H1 (cell line): Measurements from ENCODE around the gene RASL10B. TPM values are rescaled to one million over a fixed set of nuclear protein-coding genes. Genes with fewer than 3 reads are reported as not detected.
A peak's percentile ranks its signal among the peaks of the same experiment; 100 is the strongest.

Source experiments
- CHD1 ChIP-seq: IDR thresholded peaks from 2 replicates; pipeline ENCODE4 v1.6.1; 2012; ENCODE audit warnings: low read depth, low read length, improper control_type of control experiment
- EGR1 ChIP-seq: IDR thresholded peaks from 2 replicates; pipeline ENCODE4 v1.6.1; 2011; ENCODE audit warnings: low read depth, low read length, borderline replicate concordance
- EP300 ChIP-seq, 2 experiments: IDR thresholded peaks; 1 replicate in 1 of 2; 2 replicates in 1 of 2; pipeline ENCODE4 v1.6.1; 2011 to 2012; ENCODE audit warnings: low read depth in 2 of 2, low read length in 2 of 2, mild to moderate bottlenecking in 2 of 2, borderline replicate concordance in 1 of 2, inconsistent platforms in 1 of 2, moderate library complexity in 1 of 2
- EZH2 ChIP-seq: fragments of 200-600 bp; sonication (generic); IDR thresholded peaks from 2 replicates; pipeline ENCODE4 v1.7.1; 2012; ENCODE audit warnings: low read depth, mild to moderate bottlenecking, moderate library complexity, low read length, inconsistent platforms; ENCODE audit not compliant: severe bottlenecking
- RBBP5 ChIP-seq: IDR thresholded peaks from 2 replicates; pipeline ENCODE4 v1.7.1; 2012; ENCODE audit warnings: low read depth, mild to moderate bottlenecking, inconsistent platforms, low read length, moderate library complexity, borderline replicate concordance
- SAP30 ChIP-seq: fragments of 300-600 bp; sonication (generic); IDR thresholded peaks from 2 replicates; pipeline ENCODE4 v1.7.1; 2012; ENCODE audit warnings: low read length, moderate library complexity, mild to moderate bottlenecking, inconsistent platforms; ENCODE audit not compliant: insufficient read depth, insufficient replicate concordance
- SP2 ChIP-seq: IDR thresholded peaks from 2 replicates; pipeline ENCODE4 v1.6.1; 2012; ENCODE audit warnings: mild to moderate bottlenecking, low read length, inconsistent platforms
- TBP ChIP-seq: IDR thresholded peaks from 2 replicates; pipeline ENCODE4 v1.6.1; 2011; ENCODE audit warnings: low read depth, low read length, improper control_type of control experiment
- polyA plus RNA-seq, 7 experiments: library from polyadenylated mRNA; depleted of rRNA in 3 of 7; stranded (reverse) in 5 of 7; unstranded in 2 of 7; fragments of >200 nt in 5 of 7; fragments of 200-250 nt in 2 of 7; gene quantifications; 1 replicate in 5 of 7; 2 replicates in 1 of 7; 4 replicates in 1 of 7; pipeline versions ENCODE4 v1.2.1 to v1.2.3, GENCODE V29; 2011 to 2013; ENCODE audit warnings: missing spikeins in 2 of 7, mixed read lengths in 2 of 7
- total RNA-seq: library from RNA; stranded (reverse); fragmentation: NEBNext Ultra II Directional; extraction: Animal tissue kit (Norgen Biotek cat#: 25700); gene quantifications from 2 replicates; pipeline ENCODE4 v1.2.1, GENCODE V29; 2021
- TF ChIP-seq, protein P1 (sequence below): IDR thresholded peaks from 2 replicates; pipeline ENCODE4 v1.6.1; 2011; ENCODE audit warnings: low read length, improper control_type of control experiment
- TF ChIP-seq, protein P2 (sequence below): IDR thresholded peaks from 2 replicates; pipeline ENCODE4 v1.6.1; 2012; ENCODE audit warnings: low read length, inconsistent platforms

Gene RASL10B
- total and polyA plus RNA-seq, 2 of the 8 experiments (the other 6 are each of a cell fraction or from before 2014, with no cell fraction given): 17.5 to 22.8 TPM

DNA sequence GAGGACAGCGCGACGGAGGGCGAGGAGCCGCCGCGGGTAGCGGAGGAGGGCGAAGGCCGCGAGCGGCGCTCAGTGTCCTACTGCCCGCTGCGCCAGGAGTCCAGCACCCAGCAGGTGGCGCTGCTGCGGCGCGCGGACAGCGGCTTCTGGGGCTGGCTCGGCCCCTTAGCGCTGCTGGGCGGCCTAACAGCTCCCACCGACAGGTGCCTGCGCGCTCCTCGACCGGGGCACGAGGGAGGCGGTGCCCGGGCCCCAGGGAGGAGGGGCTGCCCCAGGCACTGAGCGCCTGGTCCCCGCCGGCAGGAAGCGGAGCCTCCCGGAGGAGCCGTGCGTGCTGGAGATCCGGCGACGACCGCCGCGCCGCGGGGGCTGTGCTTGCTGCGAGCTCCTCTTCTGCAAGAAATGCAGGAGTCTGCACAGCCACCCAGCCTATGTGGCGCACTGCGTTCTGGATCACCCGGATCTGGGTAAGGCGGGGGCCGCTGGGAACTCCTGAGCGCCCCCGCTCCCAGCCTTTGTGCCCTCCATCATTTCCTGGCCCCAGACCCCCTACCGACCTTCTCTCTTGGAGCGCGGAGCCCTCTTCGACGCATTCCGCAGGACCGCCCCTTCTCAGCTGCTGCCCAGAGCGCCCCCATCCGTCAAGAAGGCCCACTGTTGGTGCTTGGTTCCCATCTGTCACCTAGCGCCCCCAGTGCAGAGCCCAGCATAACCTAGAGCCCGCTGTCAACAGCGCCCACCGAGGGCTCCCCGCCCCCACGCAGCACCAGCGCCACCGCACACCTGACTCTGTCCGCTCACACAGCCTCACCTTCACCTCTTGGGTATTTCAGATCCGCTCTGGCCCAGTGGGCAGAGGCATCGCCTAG is 32.9 kb downstream of the RASL10B start (continued):
- TF ChIP-seq, protein P1, sequence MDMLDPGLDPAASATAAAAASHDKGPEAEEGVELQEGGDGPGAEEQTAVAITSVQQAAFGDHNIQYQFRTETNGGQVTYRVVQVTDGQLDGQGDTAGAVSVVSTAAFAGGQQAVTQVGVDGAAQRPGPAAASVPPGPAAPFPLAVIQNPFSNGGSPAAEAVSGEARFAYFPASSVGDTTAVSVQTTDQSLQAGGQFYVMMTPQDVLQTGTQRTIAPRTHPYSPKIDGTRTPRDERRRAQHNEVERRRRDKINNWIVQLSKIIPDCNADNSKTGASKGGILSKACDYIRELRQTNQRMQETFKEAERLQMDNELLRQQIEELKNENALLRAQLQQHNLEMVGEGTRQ: no peak
- no peak for TF ChIP-seq RBBP5
- no peak for TF ChIP-seq SAP30
- peak; percentile 30; the same call in 1 of the 2 replicates for TF ChIP-seq EGR1
- TF ChIP-seq EZH2: no peak
- peak in 1 of 2 experiments; percentile 59; a peak in 1 of 3 replicates for TF ChIP-seq EP300 (IDR thresholded peaks at IDR 0.05; ENCODE audit: borderline replicate concordance in 1 of 2, low read depth in 2 of 2, low read length in 2 of 2)
- TF ChIP-seq CHD1: no peak
- TF ChIP-seq, protein P2, sequence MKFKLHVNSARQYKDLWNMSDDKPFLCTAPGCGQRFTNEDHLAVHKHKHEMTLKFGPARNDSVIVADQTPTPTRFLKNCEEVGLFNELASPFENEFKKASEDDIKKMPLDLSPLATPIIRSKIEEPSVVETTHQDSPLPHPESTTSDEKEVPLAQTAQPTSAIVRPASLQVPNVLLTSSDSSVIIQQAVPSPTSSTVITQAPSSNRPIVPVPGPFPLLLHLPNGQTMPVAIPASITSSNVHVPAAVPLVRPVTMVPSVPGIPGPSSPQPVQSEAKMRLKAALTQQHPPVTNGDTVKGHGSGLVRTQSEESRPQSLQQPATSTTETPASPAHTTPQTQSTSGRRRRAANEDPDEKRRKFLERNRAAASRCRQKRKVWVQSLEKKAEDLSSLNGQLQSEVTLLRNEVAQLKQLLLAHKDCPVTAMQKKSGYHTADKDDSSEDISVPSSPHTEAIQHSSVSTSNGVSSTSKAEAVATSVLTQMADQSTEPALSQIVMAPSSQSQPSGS: no peak
- no peak for TF ChIP-seq SP2
- TF ChIP-seq TBP: no peak
